Activated T-cell treated with anti-CD3 and anti-CD28 coated beads for 48 hours (primary cell): ENCODE results near the gene GNAZ.

Experiments used
- DNase-seq: peaks from one replicate; pipeline ENCODE4 v3.0.0-alpha.2; 2020; ENCODE audit warnings: low read depth

Gene GNAZ

GRCh38 chr22:23076896-23077572 is 6.7 kb downstream of the GNAZ start:
- DNase-seq, result no peak

GRCh38 chr22:23077627-23078461 is 7.5 kb downstream of the GNAZ start:
- DNase-seq, result no peak

GRCh38 chr22:23078462-23078787 is 8.1 kb downstream of the GNAZ start:
- DNase-seq, result no peak

- no peak for DNase-seq
Measured at GRCh38 chr22:23079240-23079768, 9.0 kb downstream of the GNAZ start.

- no peak for DNase-seq
Measured at GRCh38 chr22:23079814-23080521, 9.6 kb downstream of the GNAZ start.

GRCh38 chr22:23080613-23081290 is 10.4 kb downstream of the GNAZ start:
- no peak for DNase-seq

- DNase-seq, result no peak
Measured at GRCh38 chr22:23082534-23083314, 12.4 kb downstream of the GNAZ start.

GRCh38 chr22:23083315-23084021 is 13.1 kb downstream of the GNAZ start:
- no peak for DNase-seq

GRCh38 chr22:23084453-23085350 is 14.4 kb downstream of the GNAZ start:
- no peak for DNase-seq

GRCh38 chr22:23085351-23085671 is 15.0 kb downstream of the GNAZ start:
- no peak for DNase-seq

- DNase-seq, result no peak
Measured at GRCh38 chr22:23085785-23086184, 15.5 kb downstream of the GNAZ start.

- no peak for DNase-seq
Measured at GRCh38 chr22:23086263-23086662, 15.9 kb downstream of the GNAZ start.

- DNase-seq, result no peak
Measured at GRCh38 chr22:23086787-23087186, 16.5 kb downstream of the GNAZ start.

- DNase-seq, result no peak
Measured at GRCh38 chr22:23088199-23088604, 17.9 kb downstream of the GNAZ start.

GRCh38 chr22:23089010-23089409 is 18.7 kb downstream of the GNAZ start:
- no peak for DNase-seq

GRCh38 chr22:23089633-23090456 is 19.5 kb downstream of the GNAZ start:
- DNase-seq, result no peak

GRCh38 chr22:23090457-23090835 is 20.1 kb downstream of the GNAZ start:
- no peak for DNase-seq

GRCh38 chr22:23091760-23092159 is 21.4 kb downstream of the GNAZ start:
- no peak for DNase-seq
